B cell (primary cell): ENCODE results near the gene YOD1.

ENCODE experiments used
- CTCF ChIP-seq: fragments of 200-600 bp; IDR thresholded peaks from one replicate; pipeline ENCODE4 v1.8.0; 2022; ENCODE audit warnings: antibody characterized with exemption, mild to moderate bottlenecking
- EZH2 ChIP-seq: IDR thresholded peaks from 2 replicates; pipeline ENCODE4 v1.6.1; 2012; ENCODE audit warnings: borderline replicate concordance, low read depth, mild to moderate bottlenecking, moderate library complexity, low read length; ENCODE audit not compliant: insufficient read depth, poor library complexity, severe bottlenecking

- peak; percentile 87 for TF ChIP-seq CTCF
- TF ChIP-seq EZH2 = no peak
Measured at GRCh38 chr1:207004931-207005830, 45.8 kb downstream of the YOD1 start.
